A549 (cell line): ENCODE data around the gene NKD1. TPM values are rescaled to one million over a fixed set of nuclear protein-coding genes. Genes with fewer than 3 reads are reported as not detected.

ENCODE experiments used
- ATAC-seq, 2 experiments: fragments of 200-7000 bp in 1 of 2; fragments of >200 bp in 1 of 2; cut with Nextera tagmentation in 1 of 2; cut with Tn5 transposase in 1 of 2; 3 replicates each; pipeline versions ENCODE4 v1.8.0 to v1.9.1; 2018 to 2020; ENCODE audit warnings: mild to moderate bottlenecking in 1 of 2, moderate library complexity in 1 of 2
- CTCF ChIA-PET: fragments of 300-600 bp; sonication (Branson Sonifier 250); formaldehyde crosslinking; extraction: SDS; loops from one replicate; lab custom pipeline; 2021; ENCODE audit warnings: antibody characterized with exemption, inconsistent platforms; lab: Yijun Ruan, JAX
- POLR2A ChIA-PET: fragments of 350-600 bp; formaldehyde crosslinking; extraction: SDS; loops from one replicate; lab custom pipeline; 2021; ENCODE audit warnings: antibody characterized with exemption, inconsistent platforms; lab: Yijun Ruan, JAX
- DNase-seq, 2 experiments: peaks; one replicate each; pipeline versions ENCODE4 v3.0.0 to v3.0.0-alpha.2; 2011 to 2016; ENCODE audit warnings: low read depth in 1 of 2, low spot score in 1 of 2
- FAIRE-seq: peaks from 2 replicates; lab custom pipeline; 2011; peaks lifted over from hg19 to GRCh38; lab: Jason Lieb, UNC
- H3K27ac ChIP-seq, 2 experiments: fragments of >200 bp; sonication (Bioruptor Twin); formaldehyde crosslinking; 3 replicates each; pipeline ENCODE4 v1.5.1; 2016 to 2017
- H3K4me1 ChIP-seq: fragments of >200 bp; sonication (Bioruptor Twin); formaldehyde crosslinking; 3 replicates; pipeline ENCODE4 v1.6.1; 2016
- H3K4me2 ChIP-seq: fragments of >200 bp; sonication (Bioruptor Twin); formaldehyde crosslinking; 3 replicates; pipeline ENCODE4 v1.6.1; 2016
- H3K4me3 ChIP-seq: fragments of >200 bp; sonication (Bioruptor Twin); formaldehyde crosslinking; 3 replicates; pipeline ENCODE4 v1.5.1; 2016
- H3K9me3 ChIP-seq: fragments of >200 bp; sonication (Bioruptor Twin); formaldehyde crosslinking; 3 replicates; pipeline ENCODE4 v1.6.1; 2016
- ATOH8 ChIP-seq: fragments of 250-450 bp; sonication (Bioruptor Pico); IDR thresholded peaks from 2 replicates; pipeline ENCODE4 v1.5.0; 2020; ENCODE audit warnings: low read depth, mild to moderate bottlenecking, moderate library complexity
- CBX2 ChIP-seq: fragments of 200-600 bp; sonication (generic); IDR thresholded peaks from 2 replicates; pipeline ENCODE4 v1.6.1; 2016; ENCODE audit warnings: low read depth, mild to moderate bottlenecking, borderline replicate concordance
- CBX8 ChIP-seq: fragments of 200-600 bp; sonication (generic); IDR thresholded peaks from 2 replicates; pipeline ENCODE4 v1.6.1; 2016
- E2F6 ChIP-seq: IDR thresholded peaks from 2 replicates; pipeline ENCODE4 v1.6.1; 2012; ENCODE audit warnings: low read depth, borderline replicate concordance
- EHF ChIP-seq: fragments of 250-450 bp; sonication (Bioruptor Pico); IDR thresholded peaks from 2 replicates; pipeline ENCODE4 v1.5.0; 2020; ENCODE audit warnings: mild to moderate bottlenecking
- ESRRA ChIP-seq: fragments of 150-350 bp; IDR thresholded peaks from 2 replicates; pipeline ENCODE4 v1.6.1; 2014; ENCODE audit warnings: mild to moderate bottlenecking, low read length, borderline replicate concordance
- GATA3 ChIP-seq: IDR thresholded peaks from 2 replicates; pipeline ENCODE4 v1.6.1; 2012; ENCODE audit warnings: borderline replicate concordance
- HES2 ChIP-seq: fragments of >200 bp; sonication (Bioruptor Twin); formaldehyde crosslinking; IDR thresholded peaks from 2 replicates; pipeline ENCODE4 v1.6.1; 2016
- HEYL ChIP-seq: fragments of 250-450 bp; sonication (Bioruptor Pico); IDR thresholded peaks from 2 replicates; pipeline ENCODE4 v1.8.0; 2021; ENCODE audit warnings: mild to moderate bottlenecking, moderate library complexity
- HOXA7 ChIP-seq: fragments of 250-450 bp; sonication (Bioruptor Pico); IDR thresholded peaks from 2 replicates; pipeline ENCODE4 v1.5.0; 2020; ENCODE audit warnings: mild to moderate bottlenecking, moderate library complexity
- HOXB13 ChIP-seq: fragments of 250-450 bp; sonication (Bioruptor Pico); IDR thresholded peaks from 2 replicates; pipeline ENCODE4 v1.5.0; 2020; ENCODE audit warnings: low read depth, mild to moderate bottlenecking, moderate library complexity
- JUNB ChIP-seq: fragments of >200 bp; sonication (Bioruptor Twin); formaldehyde crosslinking; IDR thresholded peaks from 2 replicates; pipeline ENCODE4 v1.6.1; 2016
- MAX ChIP-seq: IDR thresholded peaks from 2 replicates; pipeline ENCODE4 v1.6.1; 2012
- MAZ ChIP-seq: fragments of 150-350 bp; IDR thresholded peaks from 2 replicates; pipeline ENCODE4 v1.6.1; 2014; ENCODE audit warnings: antibody characterized with exemption, low read depth, low read length, borderline replicate concordance
- MYC ChIP-seq: IDR thresholded peaks from 2 replicates; pipeline ENCODE4 v1.6.1; 2012; ENCODE audit warnings: mild to moderate bottlenecking, inconsistent platforms, low read length, improper control_type of control experiment, borderline replicate concordance
- NPAS2 ChIP-seq: fragments of 250-450 bp; sonication (Bioruptor Pico); IDR thresholded peaks from 2 replicates; pipeline ENCODE4 v1.8.0; 2022; ENCODE audit warnings: mild to moderate bottlenecking, moderate library complexity, borderline replicate concordance
- PHF8 ChIP-seq: fragments of 200-600 bp; sonication (generic); IDR thresholded peaks from 2 replicates; pipeline ENCODE4 v1.6.1; 2016; ENCODE audit warnings: low read depth, mild to moderate bottlenecking, antibody characterized with exemption, moderate library complexity, borderline replicate concordance
- POLR2AphosphoS2 ChIP-seq: conservative IDR thresholded peaks from 2 replicates; pipeline ENCODE4 v1.6.1; 2012; ENCODE audit warnings: low read length, improper control_type of control experiment, inconsistent platforms
- RARB ChIP-seq: fragments of 250-450 bp; sonication (Bioruptor Pico); IDR thresholded peaks from 2 replicates; pipeline ENCODE4 v1.8.0; 2021; ENCODE audit warnings: mild to moderate bottlenecking, moderate library complexity
- RCOR1 ChIP-seq: fragments of 150-350 bp; IDR thresholded peaks from 2 replicates; pipeline ENCODE4 v1.6.1; 2014; ENCODE audit warnings: antibody characterized with exemption, low read length, low read depth
- REST ChIP-seq: fragments of 200-600 bp; sonication (generic); IDR thresholded peaks from 2 replicates; pipeline ENCODE4 v1.6.1; 2016; ENCODE audit warnings: antibody characterized with exemption, mild to moderate bottlenecking, moderate library complexity
- RFX5 ChIP-seq: fragments of 450-650 bp; IDR thresholded peaks from 2 replicates; pipeline ENCODE4 v1.7.1; 2014; ENCODE audit warnings: antibody characterized with exemption, mild to moderate bottlenecking, moderate library complexity
- SMC3 ChIP-seq: fragments of >200 bp; sonication (Bioruptor Twin); formaldehyde crosslinking; IDR thresholded peaks from 3 replicates; pipeline ENCODE4 v1.6.1; 2018; ENCODE audit warnings: inconsistent platforms
- USF2 ChIP-seq: fragments of 450-650 bp; IDR thresholded peaks from 2 replicates; pipeline ENCODE4 v1.6.1; 2014; ENCODE audit warnings: antibody characterized with exemption
- WGBS: methylation state at CpG from one replicate; pipeline ENCODE4 v1.1.6; 2017; ENCODE audit errors: missing lambda C conversion rate; 5-methylcytosine and 5-hydroxymethylcytosine counted together
- polyA plus RNA-seq, 4 experiments: library from polyadenylated mRNA; depleted of rRNA in 3 of 4; stranded (reverse); fragments of >200 nt; fragmentation: RNase III in 1 of 4; extraction: RNeasy Plus Mini Kit Qiagen cat#74134 plus additional on column Dnase treatment in 1 of 4; gene quantifications; 2 replicates in 3 of 4; 3 replicates in 1 of 4; pipeline ENCODE4 v1.2.3, GENCODE V29; 2011 to 2017

The NKD1 gene
- polyA plus RNA-seq, 2 of the 4 experiments (the other 2 are of a cell fraction), result 0.10 to 0.19 TPM

- DNase-seq (no peak), FAIRE-seq (no peak), ATAC-seq (no peak)
- Histone ChIP-seq H3K4me3 (no peak overlapping the region), H3K4me2 (no peak overlapping the region), H3K27ac (no peak overlapping the region), H3K4me1 (no peaks in the 10 kb centered on the region), H3K9me3 (peaks cover 4% of the 10 kb centered on the region; the same call in 2 of the 3 replicates)
- CTCF ChIA-PET, result interaction anchor here (0.9 to 8.5 kb wide), 6 partner anchors 9 to 451 kb away, joined by 3 to 132 read pairs (median 4); no protein-coding TSS in a partner anchor
- no peak for TF ChIP-seq MAX
- TF ChIP-seq CBX2, result no peak
- no peak for TF ChIP-seq ATOH8 (CRISPR knock-in tag)
- no peak for TF ChIP-seq MAZ
- TF ChIP-seq ESRRA, result no peak
- no peak for TF ChIP-seq SMC3
- no peak for TF ChIP-seq RFX5
- no peak for TF ChIP-seq HES2
- TF ChIP-seq USF2, result no peak
- TF ChIP-seq HOXA7 (CRISPR knock-in tag), result no peak
- no peak for TF ChIP-seq GATA3
- TF ChIP-seq RCOR1, result no peak
- no peak for TF ChIP-seq HOXB13 (CRISPR knock-in tag)
- TF ChIP-seq E2F6, result no peak
- no peak for TF ChIP-seq HEYL (CRISPR knock-in tag)
- TF ChIP-seq CBX8, result no peak
- no peak for TF ChIP-seq JUNB
- TF ChIP-seq PHF8, result no peak
- 58% methylated on average over 10 of the region's 10 CpGs for WGBS
- POLR2A ChIA-PET, result no interaction called here
Measured at GRCh38 chr16:50662306-50662940, 114.2 kb downstream of the NKD1 start.

GRCh38 chr16:50664270-50664669, 116.1 kb downstream of the NKD1 start:
- no peak for TF ChIP-seq CBX8
- TF ChIP-seq GATA3, result no peak
- no peak for TF ChIP-seq RARB (CRISPR knock-in tag)
- no peak for TF ChIP-seq POLR2AphosphoS2
- TF ChIP-seq NPAS2, result no peak
- no peak for TF ChIP-seq HEYL (CRISPR knock-in tag)
- no peak for TF ChIP-seq EHF
- no peak for TF ChIP-seq REST
- TF ChIP-seq MYC, result no peak
- H3K4me1 ChIP-seq, result no peaks in the 10 kb centered on the region
- peaks cover 4% of the 10 kb centered on the region; the same call in 2 of the 3 replicates for H3K9me3 ChIP-seq
- H3K4me3 ChIP-seq, result no peak overlapping the region
- WGBS, result 88% methylated on average over 5 of the region's 5 CpGs
- ATAC-seq, result no peak
- FAIRE-seq, result no peak
- DNase-seq, result no peak
- no peak overlapping the region for H3K27ac ChIP-seq
- ChIA-PET POLR2A (no interaction called here), CTCF (interaction anchor here (0.6 to 8.5 kb wide), 17 partner anchors 9 to 639 kb away, joined by 3 to 132 read pairs (median 5); partner anchors contain the start of gene CNEP1R1)
- H3K4me2 ChIP-seq, result no peak overlapping the region
